CD4-positive, alpha-beta T cell treated with Interferon alpha-2 for 1 hour (primary cell): ENCODE measurements around the gene RASGEF1C.

Experiments
- DNase-seq, 2 donors: peaks; one replicate each; pipeline ENCODE4 v3.0.0-alpha.2; 2020 to 2022

The RASGEF1C gene

DNA sequence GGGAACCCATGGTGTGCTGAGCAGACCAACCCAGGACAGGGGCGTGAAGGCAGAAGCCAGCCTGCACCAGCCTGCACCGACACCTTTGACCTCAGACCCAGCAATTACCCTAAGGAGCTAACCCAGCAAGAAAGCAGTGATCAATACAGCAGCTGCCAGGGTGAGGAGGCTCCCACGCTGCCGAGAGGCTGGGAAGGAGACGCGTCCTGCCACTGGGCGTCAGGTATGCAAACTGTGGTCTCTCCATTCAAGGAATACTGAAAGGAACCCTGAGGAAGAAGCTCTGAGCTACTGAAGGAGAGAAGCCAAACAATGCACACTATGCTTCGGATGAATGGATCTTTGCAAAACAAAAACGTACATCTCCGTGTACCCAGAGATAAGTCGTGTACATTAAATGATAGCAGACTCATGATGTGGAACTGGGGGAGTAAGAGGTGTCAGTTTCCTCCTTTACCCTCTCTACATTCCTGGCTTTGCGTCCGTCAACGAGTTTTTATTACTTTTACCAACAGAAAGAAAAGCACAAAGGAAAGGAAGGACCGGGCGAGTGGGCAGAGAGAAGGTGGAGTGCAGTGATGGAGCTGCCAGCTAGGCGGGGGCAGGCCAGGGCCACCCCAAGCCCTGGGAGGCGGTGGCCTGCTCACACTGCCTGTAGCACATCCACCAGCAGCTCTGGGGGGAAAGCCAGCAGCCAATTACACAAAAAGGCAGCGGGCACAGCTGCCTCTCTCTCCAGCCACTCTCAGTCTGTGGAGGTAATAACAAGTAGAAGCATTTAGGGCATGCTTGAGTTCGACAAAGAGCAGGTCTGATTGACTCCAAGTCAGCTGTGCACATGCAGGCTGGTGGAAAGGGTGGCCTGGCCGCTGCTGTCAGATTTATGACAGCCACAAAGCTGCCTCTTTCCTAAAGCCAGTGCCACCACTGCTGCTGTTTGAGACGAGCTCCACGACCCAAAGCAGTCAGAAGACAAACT is 29.3 kb downstream of the RASGEF1C start:
- no peak for DNase-seq

DNA sequence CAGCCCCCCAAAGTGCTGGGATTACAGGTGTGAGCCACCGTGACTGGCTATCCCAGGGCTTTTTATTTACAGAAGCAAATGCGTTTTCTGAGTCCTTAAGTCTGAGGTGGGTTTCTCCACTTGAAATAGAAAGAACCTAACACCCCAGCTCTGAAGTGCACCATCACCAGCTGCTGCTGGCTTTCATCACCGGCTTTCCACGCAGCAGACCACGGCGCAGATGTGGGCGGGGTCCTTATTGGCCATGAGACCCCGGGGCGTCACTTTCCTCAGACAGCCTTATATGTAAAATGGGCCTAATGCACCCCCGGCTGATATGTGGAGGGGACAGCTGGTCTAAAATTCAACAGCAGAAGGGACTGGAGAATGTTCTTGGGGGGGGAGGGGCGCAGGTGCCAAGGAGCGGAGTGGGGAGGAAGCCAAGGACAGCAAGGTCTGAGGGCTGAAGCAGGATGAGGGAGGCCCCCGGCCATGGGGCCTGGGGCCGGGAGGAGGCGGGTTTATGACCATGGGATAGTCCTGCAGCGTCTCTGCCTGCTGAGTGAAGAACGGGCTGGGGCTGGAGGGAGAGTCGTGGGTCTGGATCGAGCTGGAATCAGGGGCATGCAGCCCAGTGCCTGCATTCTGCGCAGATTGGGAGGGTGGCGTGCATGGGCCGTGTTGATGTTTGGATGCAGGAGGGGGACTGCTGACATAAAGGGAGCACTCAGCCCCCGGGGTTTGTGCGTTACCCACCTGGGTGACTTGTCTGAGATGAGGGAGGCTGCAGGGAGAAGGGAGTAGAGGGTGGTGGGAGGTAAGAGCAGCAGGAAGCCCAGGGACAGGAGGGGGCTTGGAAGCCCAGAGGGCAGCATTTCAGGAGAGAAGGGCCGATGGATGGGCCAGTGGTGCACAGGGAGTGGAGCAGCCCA is 30.2 kb downstream of the RASGEF1C start:
- DNase-seq: no peak

DNA sequence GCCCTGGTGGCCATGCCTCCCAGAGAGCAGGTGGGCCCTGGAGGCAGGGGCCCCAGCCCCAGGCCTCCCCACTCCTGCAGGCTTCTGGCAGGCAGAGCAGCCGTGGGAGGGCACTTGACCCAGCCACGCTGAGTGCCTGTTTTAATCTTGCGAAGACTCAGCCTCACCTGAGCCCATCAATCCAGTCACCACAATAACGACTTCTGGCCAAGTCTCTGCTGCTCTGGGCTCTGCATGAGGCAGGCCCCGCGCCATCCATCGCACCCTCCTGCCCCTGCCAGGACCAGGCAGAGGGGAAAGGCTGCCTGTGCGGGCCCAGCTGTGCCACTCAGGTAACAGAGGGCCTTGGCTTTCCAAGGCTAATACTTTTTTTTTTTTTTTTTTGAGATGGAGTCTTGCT is 32.8 kb downstream of the RASGEF1C start:
- no peak for DNase-seq

DNA sequence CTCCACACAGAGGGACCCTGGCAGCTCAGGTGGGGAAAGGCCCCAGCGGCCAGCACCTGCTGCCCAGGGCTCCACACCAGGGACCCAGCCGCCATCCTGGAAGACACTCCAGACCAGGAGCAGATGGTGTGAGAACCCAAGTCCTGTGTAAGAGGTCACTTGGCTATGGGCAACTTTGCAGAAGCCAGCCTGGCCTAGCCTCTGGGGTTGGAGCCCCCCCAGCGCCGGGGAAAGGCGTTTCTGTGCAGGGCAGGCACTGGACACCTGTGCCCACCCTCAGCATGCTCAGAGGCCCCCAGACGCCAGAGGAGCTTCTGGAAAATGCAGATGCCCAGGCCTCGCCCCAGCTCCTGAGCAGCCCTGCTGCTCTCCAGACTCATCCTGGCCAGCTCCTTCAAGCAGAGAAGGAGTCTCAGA is 34.0 kb downstream of the RASGEF1C start:
- no peak for DNase-seq

DNA sequence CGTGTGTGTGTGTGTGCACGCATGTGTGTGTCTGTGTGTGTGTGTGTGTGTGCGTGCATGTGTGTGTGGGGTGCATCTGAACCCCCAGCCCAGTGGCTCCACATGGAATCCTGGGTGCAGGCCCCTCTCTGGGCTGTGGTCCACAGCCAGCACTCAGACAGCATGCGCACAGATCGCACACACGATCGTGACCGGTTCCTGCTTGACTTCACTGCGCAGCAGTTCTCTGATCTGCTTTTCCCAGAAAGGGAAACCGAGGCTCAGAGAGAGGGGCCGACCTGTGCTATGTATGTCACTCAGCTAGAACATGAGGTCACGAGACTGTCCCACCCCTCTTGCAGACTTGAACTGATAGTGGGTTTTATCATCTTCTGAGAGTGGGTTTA is 34.4 kb downstream of the RASGEF1C start:
- no peak for DNase-seq

DNA sequence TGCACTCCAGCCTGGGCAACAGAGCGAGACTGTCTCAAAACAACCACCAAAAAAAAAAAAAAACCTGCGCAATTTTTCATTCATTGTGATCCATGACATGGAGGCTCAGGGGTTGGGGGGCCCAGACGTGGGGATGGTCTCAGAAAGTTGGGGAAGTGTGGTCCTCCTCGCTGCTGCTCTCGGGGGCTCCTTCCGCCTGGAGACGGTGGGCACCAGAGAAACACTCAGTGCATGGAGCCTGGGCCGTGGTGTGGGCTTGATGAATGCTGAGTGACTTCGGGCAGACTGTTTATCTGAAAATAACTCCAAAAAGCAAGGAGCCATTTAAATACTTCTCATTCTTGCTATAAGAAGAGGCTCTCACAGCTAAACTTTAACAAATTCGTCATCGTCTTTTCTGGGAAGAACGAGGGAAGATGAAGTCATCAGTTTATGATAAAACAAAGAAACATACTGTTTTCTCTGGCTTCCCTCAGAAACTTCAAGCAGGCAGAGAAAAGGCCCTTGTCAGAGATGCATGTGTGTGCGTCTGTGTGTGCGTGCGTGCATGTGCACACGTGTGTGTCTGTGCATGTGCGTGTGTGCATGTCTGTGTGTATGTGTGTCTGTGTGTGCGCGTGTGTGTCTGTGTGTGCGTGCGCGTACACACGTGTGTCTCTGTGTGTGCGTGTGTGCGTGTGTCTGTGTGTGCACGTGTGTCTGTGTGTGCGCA is 35.0 kb downstream of the RASGEF1C start:
- DNase-seq: no peak

DNA sequence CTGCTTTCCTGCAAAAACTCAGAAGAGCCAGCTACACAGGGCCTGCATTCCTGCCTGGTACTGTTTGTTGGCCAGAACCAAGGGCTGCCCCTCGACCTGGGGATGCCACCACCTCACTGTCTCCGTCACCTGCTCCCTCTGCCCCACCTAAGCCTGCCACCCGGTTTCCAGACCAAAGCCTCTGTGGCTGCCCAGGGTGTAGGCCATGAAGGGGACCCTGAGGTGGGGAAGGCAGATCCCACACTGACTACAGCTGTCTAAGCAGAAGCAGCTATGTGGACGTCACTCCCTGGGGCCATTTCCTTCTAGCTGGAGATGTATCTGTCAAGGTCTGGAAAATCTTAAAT is 35.8 kb downstream of the RASGEF1C start:
- no peak for DNase-seq

DNA sequence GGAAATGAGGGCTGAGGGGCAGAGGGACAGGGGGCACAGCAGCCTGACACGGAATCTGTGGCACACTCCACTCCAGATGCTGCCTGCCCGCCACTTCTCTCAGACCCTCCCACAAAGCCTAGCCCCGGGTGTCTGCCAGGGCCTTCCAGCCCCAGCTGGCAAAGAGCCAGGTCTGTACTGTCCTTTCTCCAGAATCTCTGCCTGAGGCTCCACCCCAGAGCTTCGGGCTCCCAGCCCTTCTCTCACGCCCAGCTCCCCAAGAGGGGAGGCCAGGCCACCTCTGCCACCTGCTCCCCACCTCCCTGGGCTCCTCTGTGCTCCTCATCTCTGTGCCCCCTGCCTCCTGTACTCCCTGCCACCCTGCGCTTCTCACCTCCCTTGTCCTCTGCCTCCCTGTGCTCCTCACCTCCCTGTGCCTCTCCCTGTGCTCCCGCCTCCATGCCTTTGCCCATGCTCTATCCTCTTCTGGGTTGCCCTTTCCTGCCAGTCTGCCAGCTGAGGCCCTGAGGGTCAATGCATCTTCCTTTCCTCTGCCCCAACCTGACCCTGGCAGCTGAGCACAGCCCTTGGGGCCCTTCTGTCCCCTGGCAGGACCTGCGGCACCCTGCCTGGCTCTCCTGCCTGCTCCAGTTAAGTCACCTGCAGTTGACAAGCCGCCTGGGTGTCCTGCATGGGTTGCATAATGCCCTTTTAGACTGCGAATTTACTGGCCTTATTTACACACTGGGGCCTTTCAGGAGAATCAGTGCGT is 36.4 kb downstream of the RASGEF1C start:
- DNase-seq: no peak

DNA sequence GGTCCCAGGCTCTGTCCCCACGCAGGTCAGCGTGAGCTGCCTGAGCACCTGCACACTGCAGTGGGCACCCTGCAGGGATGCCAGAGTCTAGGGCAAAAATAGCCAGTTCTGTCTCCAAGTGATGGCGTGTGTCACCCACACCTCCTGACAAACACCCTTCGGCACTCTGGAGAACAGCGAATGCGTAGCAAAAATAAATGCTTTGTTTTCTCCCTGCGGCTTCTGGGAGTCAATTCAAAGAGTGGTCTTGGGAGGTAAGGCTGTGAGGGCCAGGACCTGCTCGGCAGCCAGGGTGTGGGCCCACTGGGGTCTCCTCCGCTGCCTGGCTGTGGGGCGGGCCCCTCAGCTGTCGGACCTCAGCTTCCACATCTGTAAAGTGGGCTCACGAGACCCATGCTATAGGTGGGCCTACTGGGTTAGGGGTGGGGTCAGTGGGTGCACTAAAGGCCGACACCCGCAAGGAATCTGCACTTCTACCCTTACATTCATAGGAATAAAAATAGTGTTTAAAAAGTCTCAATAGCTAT is 37.4 kb downstream of the RASGEF1C start:
- DNase-seq: no peak

DNA sequence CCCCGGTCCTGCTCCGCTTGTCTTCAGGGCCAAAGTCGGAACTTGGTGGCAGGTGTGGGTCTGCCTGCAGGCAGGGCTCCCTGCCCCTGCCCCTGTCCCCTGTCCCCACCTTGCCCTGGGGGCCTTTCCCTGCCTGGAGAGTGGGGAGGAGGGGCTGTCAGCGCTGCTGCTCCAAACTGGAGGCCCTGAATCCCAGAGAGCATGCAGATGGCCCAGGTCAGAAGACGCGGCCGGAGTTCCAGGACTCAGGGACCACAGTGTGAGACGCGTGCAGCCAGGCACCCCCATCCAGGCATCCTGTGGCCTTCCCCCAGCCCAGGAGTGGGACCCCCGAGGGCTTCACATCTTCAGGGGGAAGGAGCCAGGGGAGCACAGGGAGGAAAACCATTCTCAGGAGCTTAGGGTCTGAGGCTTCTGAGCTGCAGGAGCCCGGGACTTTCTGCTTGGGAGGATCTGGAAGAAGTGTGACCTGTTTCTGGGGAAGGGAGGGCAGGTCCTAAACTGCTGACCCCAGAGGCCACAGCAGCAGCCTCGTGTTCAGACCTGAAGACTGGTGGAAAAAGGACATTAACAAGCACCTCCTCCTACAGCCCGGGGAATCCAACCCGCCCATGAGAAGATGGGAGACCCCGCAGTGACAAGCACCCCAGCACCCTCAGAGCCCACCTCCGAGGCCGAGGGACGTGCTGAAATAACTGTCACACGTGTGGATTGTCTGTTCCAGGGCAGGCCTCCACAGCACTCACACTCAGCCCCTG is 38.0 kb downstream of the RASGEF1C start:
- no peak for DNase-seq

DNA sequence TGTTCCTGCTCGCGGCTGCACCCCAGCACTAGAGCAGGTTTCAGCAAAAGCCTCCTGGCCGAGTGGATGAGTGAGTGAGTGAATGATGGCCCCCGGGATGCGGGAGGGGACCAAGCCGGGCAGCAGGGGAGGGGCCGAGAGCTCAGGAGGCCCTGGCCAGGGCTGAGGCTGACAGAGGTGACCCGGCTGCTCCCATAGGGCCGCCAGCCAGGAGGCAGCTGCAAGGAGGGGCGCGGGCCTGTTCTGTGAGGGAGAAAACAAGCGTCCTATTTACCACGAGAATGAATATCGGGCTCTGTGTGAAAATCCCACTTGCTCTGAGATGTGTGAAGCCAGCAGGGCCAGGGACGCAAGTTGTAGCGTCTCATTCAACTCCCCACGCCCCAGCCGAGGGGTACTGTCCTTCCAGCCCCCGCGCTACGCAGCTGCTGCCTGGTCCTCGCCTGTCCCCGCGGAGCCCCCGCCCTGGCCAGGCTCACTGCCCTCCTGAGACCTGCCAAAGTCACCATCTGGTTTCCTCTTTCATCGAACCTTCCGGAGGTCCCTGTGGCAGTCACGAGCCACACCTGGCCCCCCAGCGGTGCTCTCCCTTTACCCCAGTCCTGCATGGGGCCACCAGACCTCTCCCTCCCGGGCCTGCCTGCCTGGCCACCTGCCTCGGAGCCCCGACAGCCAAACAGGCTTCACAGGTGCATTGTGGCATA is 38.8 kb downstream of the RASGEF1C start:
- no peak for DNase-seq

DNA sequence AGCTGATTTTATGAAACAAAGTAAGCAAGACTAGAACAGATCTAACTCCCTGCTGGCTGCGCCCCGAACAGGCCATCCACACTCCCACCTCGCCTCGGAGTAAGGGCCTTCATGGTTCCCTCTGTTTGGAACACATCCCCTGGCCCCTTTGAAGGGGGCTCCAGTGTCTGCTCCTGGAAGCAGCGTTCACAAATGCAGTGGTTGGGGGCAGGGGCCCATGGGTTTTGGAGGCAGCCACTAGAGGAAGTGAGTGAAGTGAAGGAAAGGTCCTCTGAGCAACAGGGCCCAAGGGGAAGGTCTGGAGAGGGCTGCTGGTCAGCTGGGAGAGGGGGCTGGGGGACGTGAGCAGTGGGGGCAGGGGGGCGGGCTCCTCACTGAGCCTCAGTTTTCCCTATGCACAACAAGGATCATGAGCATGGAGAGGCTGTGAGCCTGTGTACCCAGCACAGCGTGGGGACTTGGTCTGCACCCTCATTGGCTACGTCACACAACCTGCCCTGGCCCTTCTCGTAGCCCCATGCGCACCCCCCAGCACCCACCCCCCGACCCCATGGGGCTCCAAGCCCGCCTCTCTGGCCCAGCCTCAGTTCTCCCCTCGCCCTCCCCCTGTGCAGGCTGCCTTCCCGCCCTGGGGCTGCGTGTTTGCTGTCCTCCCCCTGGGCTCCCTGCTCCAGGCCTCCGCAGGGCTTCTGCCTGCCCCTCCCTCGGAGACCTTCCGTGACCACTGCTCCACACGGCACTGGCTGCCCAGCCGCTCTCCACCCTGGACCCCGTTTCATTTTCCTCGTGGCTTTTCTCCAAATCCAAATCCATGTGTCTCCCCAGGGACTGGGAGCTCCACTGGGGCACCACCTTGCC is 39.5 kb downstream of the RASGEF1C start:
- no peak for DNase-seq

DNA sequence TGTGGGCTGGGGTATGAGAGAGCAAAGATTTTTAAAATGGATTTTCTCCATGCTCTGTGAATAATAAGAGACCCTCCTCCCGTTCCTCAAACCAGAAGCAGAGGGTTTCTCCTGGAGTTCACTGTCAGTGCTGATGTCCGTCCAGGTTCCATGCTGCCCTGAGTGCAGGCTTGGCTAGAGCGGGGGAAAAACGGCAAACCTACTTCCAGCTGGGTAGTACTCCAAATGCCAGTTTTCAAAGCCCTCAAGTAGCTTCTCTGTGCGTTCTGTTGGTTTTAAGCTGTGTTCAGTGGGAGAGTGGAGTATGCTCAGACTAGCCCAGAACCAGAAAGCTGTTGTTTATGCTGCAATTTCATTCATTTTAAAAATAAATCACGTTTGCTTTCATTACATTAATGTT is 40.3 kb downstream of the RASGEF1C start:
- no peak for DNase-seq

DNA sequence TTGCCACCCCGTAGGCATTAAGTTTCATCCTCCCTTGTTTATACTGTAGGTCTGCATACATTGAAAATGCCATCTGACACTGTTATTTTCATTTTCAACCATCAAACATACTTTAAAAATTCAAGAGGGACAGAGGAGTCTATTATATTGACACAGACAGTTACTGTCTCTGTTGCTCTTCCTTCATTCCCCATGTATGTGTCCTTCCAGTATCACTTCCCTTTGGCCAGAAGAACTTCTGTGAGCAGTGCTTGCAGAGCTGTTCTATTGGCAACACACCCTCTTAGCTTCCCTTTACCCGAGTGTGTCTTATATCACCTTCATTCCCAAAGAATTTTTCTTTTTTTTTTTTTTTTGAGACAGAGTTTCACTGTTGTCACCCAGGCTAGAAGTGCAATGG is 42.8 kb downstream of the RASGEF1C start:
- no peak for DNase-seq

DNA sequence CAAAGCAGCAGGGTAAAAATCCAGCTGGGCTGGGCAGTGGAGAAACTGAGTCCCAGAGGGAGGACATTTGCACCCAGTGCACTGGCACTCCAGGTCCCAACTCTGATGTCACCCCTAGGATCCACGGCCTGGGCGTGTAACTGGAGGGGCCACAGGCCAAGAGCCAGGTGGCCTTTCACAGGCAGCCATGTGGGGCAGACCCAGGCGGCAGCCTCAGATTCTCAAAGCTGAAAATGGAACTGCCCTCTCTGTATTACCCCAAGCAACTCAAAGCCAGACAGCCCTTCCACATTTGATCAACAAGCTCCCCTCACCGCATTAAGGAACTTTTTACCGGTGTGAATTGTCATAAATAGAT is 46.7 kb downstream of the RASGEF1C start:
- DNase-seq: no peak

DNA sequence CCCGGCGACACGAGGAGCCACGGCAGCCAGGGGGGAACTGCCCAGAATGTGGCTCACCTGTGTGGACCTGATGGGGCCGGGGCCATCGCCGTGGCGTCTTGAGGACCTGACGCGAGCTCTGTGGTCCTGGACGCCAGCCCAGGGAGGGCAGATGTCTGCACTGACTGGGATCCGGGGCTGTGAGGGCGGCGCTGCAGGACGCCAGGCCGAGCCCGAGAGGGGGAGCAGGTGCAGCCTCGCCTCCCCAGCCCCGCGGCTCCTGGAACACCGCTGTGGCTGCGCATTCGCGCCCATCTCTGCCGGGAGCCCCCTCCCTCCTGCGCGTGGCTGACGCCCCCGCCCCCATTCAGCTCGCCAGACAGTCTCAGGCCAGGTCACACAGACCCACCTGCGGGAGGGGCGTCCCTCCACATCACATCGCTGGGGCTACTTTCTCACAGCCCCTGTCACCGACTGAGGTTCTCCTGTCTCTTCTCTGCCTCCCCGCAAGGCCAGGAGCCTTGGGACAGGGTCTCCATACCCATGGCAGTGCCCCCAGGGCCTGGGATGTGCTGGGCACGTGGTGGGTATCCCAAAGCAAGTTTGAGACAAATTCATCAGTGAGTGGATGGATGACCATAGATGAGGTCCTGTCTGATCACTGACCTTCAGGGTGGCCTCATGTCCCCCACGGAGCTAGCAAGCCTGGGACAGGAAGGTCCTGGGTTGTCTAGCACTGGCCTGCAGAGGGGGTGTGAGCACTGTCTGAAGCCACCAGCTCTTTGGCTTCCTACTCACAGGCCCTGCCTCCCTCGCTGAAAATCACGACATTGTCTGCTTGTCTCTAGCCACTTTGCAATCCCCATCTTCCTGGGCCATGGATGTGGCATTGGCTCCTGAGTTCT is 47.3 kb downstream of the RASGEF1C start:
- DNase-seq: no peak

DNA sequence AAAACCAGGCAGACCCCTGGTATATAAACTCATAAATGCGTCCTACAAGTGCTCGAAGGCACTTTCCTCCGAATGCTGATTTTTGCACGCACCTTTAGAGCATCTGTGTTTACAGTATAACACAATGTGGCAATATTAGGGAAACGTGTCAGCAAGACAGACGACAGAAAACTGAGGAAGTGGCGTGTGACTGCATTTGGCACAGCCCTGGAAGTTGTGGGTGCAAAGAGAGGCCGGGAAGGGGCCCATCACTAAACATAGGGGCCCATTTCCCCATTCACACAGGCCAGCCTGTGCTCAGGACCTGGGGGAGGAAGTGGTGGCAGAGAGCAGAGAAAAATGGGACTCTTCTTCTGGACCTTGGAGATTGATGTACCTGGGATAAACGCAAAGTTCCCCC is 48.2 kb downstream of the RASGEF1C start:
- DNase-seq: peak; percentile 6 to 32

DNA sequence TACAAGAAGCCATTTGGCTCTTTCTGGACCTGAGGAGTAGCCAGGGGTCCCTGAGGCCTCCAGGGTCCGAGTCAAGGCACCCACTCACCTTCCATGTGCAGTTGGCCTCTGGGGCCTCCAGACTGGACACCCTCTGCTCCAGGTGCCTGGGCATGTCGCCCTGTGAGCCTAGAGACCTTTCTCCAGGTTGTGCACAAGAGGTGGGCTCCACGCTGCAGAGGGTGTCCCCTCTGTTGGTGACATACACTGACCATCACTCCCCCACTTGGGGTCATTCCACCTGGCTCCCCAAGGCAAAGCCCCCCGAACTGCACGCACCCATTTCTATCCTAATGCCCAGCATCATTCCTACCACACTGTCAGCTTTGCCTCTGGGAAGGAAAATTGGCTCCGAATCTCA is 48.8 kb downstream of the RASGEF1C start:
- no peak for DNase-seq

DNA sequence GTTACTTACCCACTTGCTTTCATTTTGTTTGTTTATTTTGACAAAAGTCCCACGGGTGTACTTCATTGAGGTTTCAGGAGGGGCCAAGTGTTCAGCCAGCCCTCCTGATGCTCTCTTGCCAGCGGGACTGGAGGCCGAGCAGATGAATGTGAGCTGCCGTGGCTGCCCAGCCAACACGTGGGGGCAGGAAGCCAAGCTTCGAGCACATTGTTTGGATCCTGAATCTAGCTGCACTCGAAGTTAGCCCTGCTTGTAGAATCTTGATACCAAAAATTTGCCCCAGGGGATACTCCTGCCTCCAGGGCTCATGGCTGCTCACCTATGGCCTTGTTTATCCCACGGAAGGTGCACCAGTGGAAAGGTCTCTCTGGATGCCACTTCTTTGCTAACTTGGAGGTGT is 49.3 kb downstream of the RASGEF1C start:
- no peak for DNase-seq
